H9 (cell line): Measurements from ENCODE around the gene IRF7. TPM values are rescaled to one million over a fixed set of nuclear protein-coding genes. Genes with fewer than 3 reads are reported as not detected.

Source experiments
- DNase-seq: peaks from one replicate; pipeline ENCODE4 v3.0.0-alpha.2; 2017
- H2AFZ ChIP-seq: one replicate; pipeline ENCODE4 v1.6.1; 2013; ENCODE audit warnings: mild to moderate bottlenecking, low read length, control low read depth, moderate library complexity
- H2AK5ac ChIP-seq: 2 replicates; pipeline ENCODE4 v1.6.1; 2013; ENCODE audit warnings: low read length, control low read depth, mixed read lengths; ENCODE audit not compliant: insufficient read length
- H2BK120ac ChIP-seq: one replicate; pipeline ENCODE4 v1.6.1; 2013; ENCODE audit warnings: low read depth, mild to moderate bottlenecking, low read length, control low read depth, inconsistent platforms; ENCODE audit not compliant: poor library complexity, severe bottlenecking
- H2BK12ac ChIP-seq: 2 replicates; pipeline ENCODE4 v1.6.1; 2013; ENCODE audit warnings: low read length, control low read depth, mixed read lengths, low read depth; ENCODE audit not compliant: insufficient read length
- H2BK15ac ChIP-seq: 2 replicates; pipeline ENCODE4 v1.6.1; 2013; ENCODE audit warnings: low read depth, low read length, control low read depth
- H2BK20ac ChIP-seq: one replicate; pipeline ENCODE4 v1.6.1; 2013; ENCODE audit warnings: low read depth, mild to moderate bottlenecking, low read length, control low read depth, inconsistent platforms; ENCODE audit not compliant: poor library complexity, severe bottlenecking
- H2BK5ac ChIP-seq: 2 replicates; pipeline ENCODE4 v1.6.1; 2013; ENCODE audit warnings: low read length, control low read depth, mixed read lengths; ENCODE audit not compliant: insufficient read length
- H3K14ac ChIP-seq: 2 replicates; pipeline ENCODE4 v1.6.1; 2013; ENCODE audit warnings: low read length, control low read depth; ENCODE audit not compliant: insufficient read depth
- H3K18ac ChIP-seq: 2 replicates; pipeline ENCODE4 v1.6.1; 2013; ENCODE audit warnings: low read depth, mild to moderate bottlenecking, mixed read lengths, low read length, control low read depth; ENCODE audit not compliant: insufficient read length
- H3K23ac ChIP-seq: 2 replicates; pipeline ENCODE4 v1.6.1; 2013; ENCODE audit warnings: low read length, control low read depth, mixed read lengths, low read depth; ENCODE audit not compliant: insufficient read length
- H3K23me2 ChIP-seq: 2 replicates; pipeline ENCODE4 v1.6.1; 2013; ENCODE audit warnings: low read depth, mild to moderate bottlenecking, mixed read lengths, low read length, control low read depth; ENCODE audit not compliant: insufficient read length, poor library complexity, severe bottlenecking
- H3K27ac ChIP-seq: 2 replicates; pipeline ENCODE4 v1.5.1; 2013; ENCODE audit warnings: low read length, control low read depth, mixed read lengths, low read depth; ENCODE audit not compliant: insufficient read length
- H3K27me3 ChIP-seq: 2 replicates; pipeline ENCODE4 v1.6.1; 2013; ENCODE audit warnings: low read length, control low read depth, inconsistent platforms; ENCODE audit not compliant: insufficient read depth
- H3K4ac ChIP-seq: 2 replicates; pipeline ENCODE4 v1.6.1; 2013; ENCODE audit warnings: low read depth, mild to moderate bottlenecking, control low read depth, inconsistent platforms, low read length, moderate library complexity
- H3K4me1 ChIP-seq: 2 replicates; pipeline ENCODE4 v1.6.1; 2013; ENCODE audit warnings: low read length, control low read depth, inconsistent platforms; ENCODE audit not compliant: insufficient read depth
- H3K4me2 ChIP-seq: 2 replicates; pipeline ENCODE4 v1.6.1; 2013; ENCODE audit warnings: low read length, control low read depth, mixed read lengths; ENCODE audit not compliant: insufficient read length, insufficient read depth
- H3K56ac ChIP-seq: 2 replicates; pipeline ENCODE4 v1.6.1; 2013; ENCODE audit warnings: low read depth, mild to moderate bottlenecking, mixed read lengths, low read length, control low read depth; ENCODE audit not compliant: insufficient read length
- H3K79me1 ChIP-seq: 2 replicates; pipeline ENCODE4 v1.6.1; 2013; ENCODE audit warnings: low read depth, mild to moderate bottlenecking, moderate library complexity, low read length, control low read depth, inconsistent platforms; ENCODE audit not compliant: insufficient read depth, poor library complexity, severe bottlenecking
- H3K79me2 ChIP-seq: 2 replicates; pipeline ENCODE4 v1.6.1; 2013; ENCODE audit warnings: low read length, control low read depth, inconsistent platforms; ENCODE audit not compliant: insufficient read depth
- H3K9ac ChIP-seq: 2 replicates; pipeline ENCODE4 v1.6.1; 2013; ENCODE audit warnings: low read length, control low read depth, mixed read lengths; ENCODE audit not compliant: insufficient read length; ENCODE audit errors: extremely low read depth
- H3K9me3 ChIP-seq: one replicate; pipeline ENCODE4 v1.6.1; 2013; ENCODE audit warnings: low read depth, low read length, inconsistent platforms; ENCODE audit not compliant: control insufficient read depth
- H3T11ph ChIP-seq: one replicate; pipeline ENCODE4 v1.6.1; 2013; ENCODE audit warnings: mild to moderate bottlenecking, low read length, control low read depth, inconsistent platforms
- H4K20me1 ChIP-seq: one replicate; pipeline ENCODE4 v1.6.1; 2013; ENCODE audit not compliant: control insufficient read depth, insufficient read length, insufficient read depth
- H4K5ac ChIP-seq: 2 replicates; pipeline ENCODE4 v1.6.1; 2013; ENCODE audit warnings: low read depth, mild to moderate bottlenecking, mixed read lengths, low read length, control low read depth; ENCODE audit not compliant: insufficient read length
- H4K8ac ChIP-seq: replicated peaks from 2 replicates; pipeline ENCODE4 v1.6.1; 2013; ENCODE audit warnings: low read length, control low read depth, mixed read lengths, low read depth; ENCODE audit not compliant: insufficient read length
- H4K91ac ChIP-seq: 2 replicates; pipeline ENCODE4 v1.6.1; 2013; ENCODE audit warnings: low read depth, mild to moderate bottlenecking, moderate library complexity, mixed read lengths, low read length, control low read depth; ENCODE audit not compliant: insufficient read length
- H3K27ac Mint-ChIP-seq, 3 experiments: 2 replicates in 2 of 3; 3 replicates in 1 of 3; pipeline ENCODE4 v1.8.0; 2020 to 2021; ENCODE audit warnings: mixed read lengths in 3 of 3, mild to moderate bottlenecking in 1 of 3, moderate library complexity in 1 of 3
- H3K27me3 Mint-ChIP-seq: 2 replicates; pipeline ENCODE4 v1.8.0; 2021; ENCODE audit warnings: low read depth, mild to moderate bottlenecking, moderate library complexity, mixed read lengths
- H3K36me3 Mint-ChIP-seq, 3 experiments: 2 replicates in 2 of 3; 3 replicates in 1 of 3; pipeline ENCODE4 v1.8.0; 2020 to 2021; ENCODE audit warnings: low read depth in 3 of 3, mixed read lengths in 3 of 3; ENCODE audit not compliant: insufficient read depth in 1 of 3
- H3K4me1 Mint-ChIP-seq, 2 experiments: 2 replicates each; pipeline ENCODE4 v1.8.0; 2020; ENCODE audit warnings: mixed read lengths in 2 of 2
- H3K4me3 Mint-ChIP-seq, 2 experiments: 2 replicates in 1 of 2; 3 replicates in 1 of 2; pipeline ENCODE4 v1.8.0; 2020 to 2021; ENCODE audit warnings: mild to moderate bottlenecking in 2 of 2, mixed read lengths in 2 of 2, moderate library complexity in 1 of 2
- H3K9me3 Mint-ChIP-seq, 2 experiments: 2 replicates in 1 of 2; 3 replicates in 1 of 2; pipeline ENCODE4 v1.8.0; 2020; ENCODE audit warnings: mild to moderate bottlenecking in 2 of 2, mixed read lengths in 2 of 2, moderate library complexity in 1 of 2
- WGBS: extraction: QIAGEN DNeasy Blood & Tissue Kit; methylation state at CpG from one replicate; pipeline ENCODE4 v1.1.7; 2013; ENCODE audit warnings: missing lambda C conversion rate, low lambda C conversion rate, mixed read lengths; ENCODE audit not compliant: insufficient read length; ENCODE audit errors: extremely low coverage; 5-methylcytosine and 5-hydroxymethylcytosine counted together
- total RNA-seq: library from RNA; stranded (reverse); gene quantifications from 2 replicates; pipeline ENCODE4 v1.2.1, GENCODE V29; 2021
- TF ChIP-seq, protein P1 (sequence below): fragments of 200-600 bp; sonication (generic); conservative IDR thresholded peaks from 3 replicates; pipeline ENCODE4 v1.8.0; 2021; ENCODE audit warnings: antibody characterized with exemption, mild to moderate bottlenecking

IRF7 gene
- total RNA-seq, 1 experiment from 2014 or later, result 9.8 TPM

DNA sequence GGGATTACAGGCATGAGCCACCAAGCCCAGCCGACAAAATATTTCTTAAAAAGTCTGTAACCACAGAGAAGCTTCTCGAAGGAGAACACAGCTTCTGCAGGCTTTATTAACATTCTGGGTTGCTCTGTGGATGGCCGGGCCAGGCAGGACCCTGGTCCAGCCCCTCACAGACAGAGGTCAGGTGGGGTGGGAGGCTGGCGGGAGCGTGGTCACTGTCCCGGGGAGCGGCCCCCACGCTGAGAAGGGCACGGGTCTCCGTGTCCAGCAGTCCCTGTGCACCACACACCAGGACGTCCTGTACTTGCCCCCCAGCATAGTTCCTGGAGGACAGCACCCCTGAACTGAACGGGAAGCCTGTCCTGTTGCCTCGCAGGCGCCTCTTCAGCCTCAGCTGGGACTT is 40.7 kb upstream of the IRF7 start:
- Histone ChIP-seq H2BK15ac (no peak overlapping the region), H2BK12ac (no peak overlapping the region), H2BK5ac (no peak overlapping the region), H2AFZ (no peak overlapping the region), H2BK20ac (no peak overlapping the region), H3K4me1 (no peaks in the 10 kb centered on the region), H3T11ph (no peak overlapping the region), H3K23ac (no peak overlapping the region), H4K8ac (no peak overlapping the region), H3K9ac (no peak overlapping the region), H4K5ac (no peak overlapping the region), H3K79me2 (no peaks in the 10 kb centered on the region), H3K79me1 (no peaks in the 10 kb centered on the region), H4K91ac (no peak overlapping the region), H3K4ac (no peak overlapping the region), H3K14ac (no peak overlapping the region), H3K23me2 (no peaks in the 10 kb centered on the region), H3K18ac (no peak overlapping the region), H3K56ac (no peak overlapping the region), H2BK120ac (no peak overlapping the region), H3K27ac (no peak overlapping the region), H3K27me3 (no peaks in the 10 kb centered on the region), H4K20me1 (no peaks in the 10 kb centered on the region), H3K9me3 (no peaks in the 10 kb centered on the region), H3K4me2 (no peak overlapping the region), H2AK5ac (no peak overlapping the region)
- peaks cover 14 to 51% (median 21%) of the 10 kb centered on the region in 3 experiments; a peak in 6 of 7 replicates for H3K36me3 Mint-ChIP-seq
- no CpG with 5 or more reads among the region's 14 CpGs for WGBS
- TF ChIP-seq, protein P1, sequence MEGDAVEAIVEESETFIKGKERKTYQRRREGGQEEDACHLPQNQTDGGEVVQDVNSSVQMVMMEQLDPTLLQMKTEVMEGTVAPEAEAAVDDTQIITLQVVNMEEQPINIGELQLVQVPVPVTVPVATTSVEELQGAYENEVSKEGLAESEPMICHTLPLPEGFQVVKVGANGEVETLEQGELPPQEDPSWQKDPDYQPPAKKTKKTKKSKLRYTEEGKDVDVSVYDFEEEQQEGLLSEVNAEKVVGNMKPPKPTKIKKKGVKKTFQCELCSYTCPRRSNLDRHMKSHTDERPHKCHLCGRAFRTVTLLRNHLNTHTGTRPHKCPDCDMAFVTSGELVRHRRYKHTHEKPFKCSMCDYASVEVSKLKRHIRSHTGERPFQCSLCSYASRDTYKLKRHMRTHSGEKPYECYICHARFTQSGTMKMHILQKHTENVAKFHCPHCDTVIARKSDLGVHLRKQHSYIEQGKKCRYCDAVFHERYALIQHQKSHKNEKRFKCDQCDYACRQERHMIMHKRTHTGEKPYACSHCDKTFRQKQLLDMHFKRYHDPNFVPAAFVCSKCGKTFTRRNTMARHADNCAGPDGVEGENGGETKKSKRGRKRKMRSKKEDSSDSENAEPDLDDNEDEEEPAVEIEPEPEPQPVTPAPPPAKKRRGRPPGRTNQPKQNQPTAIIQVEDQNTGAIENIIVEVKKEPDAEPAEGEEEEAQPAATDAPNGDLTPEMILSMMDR, result no peak
- DNase-seq, result no peak
- no peak overlapping the region for H3K27ac Mint-ChIP-seq
- H3K4me1 Mint-ChIP-seq, result no peaks in the 10 kb centered on the region
- H3K9me3 Mint-ChIP-seq, result no peaks in the 10 kb centered on the region
- H3K27me3 Mint-ChIP-seq, result no peaks in the 10 kb centered on the region
- H3K4me3 Mint-ChIP-seq, result no peak overlapping the region
